GM21529 (cell line): Measurements from ENCODE around the gene FAM9B.
"Not testable (repeated sequence)": the region's sequence is repeated elsewhere in the genome, so short reads cannot be mapped to it uniquely, and the experiment has no call there.

Source experiments
- ATAC-seq: cut with Tn5 transposase; IDR thresholded peaks from one replicate; pipeline ENCODE4 v1.9.1; 2021; ENCODE audit not compliant: unreplicated experiment

FAM9B gene

GRCh38 chrX:9033989-9034388 lies at the start of gene FAM9B:
Gene FAM9B, minus strand, starts transcription at chrX:9034127. Its CDS starts 1,141 bp downstream, at chrX:9032986.
- ATAC-seq, result no peak

GRCh38 chrX:9081271-9081670 lies 47.3 kb upstream of the FAM9B start:
- no peak for ATAC-seq

GRCh38 chrX:9074326-9074725 lies 40.4 kb upstream of the FAM9B start:
- no peak for ATAC-seq

GRCh38 chrX:9072281-9072680 lies 38.4 kb upstream of the FAM9B start:
- no peak for ATAC-seq

- ATAC-seq, result no peak
These were observed 37.2 kb upstream of the FAM9B start for GRCh38 chrX:9071031-9071650.

- no peak for ATAC-seq
These were observed 35.6 kb upstream of the FAM9B start for GRCh38 chrX:9069573-9069972.

- no peak for ATAC-seq
These were observed 30.8 kb upstream of the FAM9B start for GRCh38 chrX:9064694-9065093.

- ATAC-seq, result no peak
These were observed 28.7 kb upstream of the FAM9B start for GRCh38 chrX:9062641-9063040.

- no peak for ATAC-seq
These were observed 21.4 kb upstream of the FAM9B start for GRCh38 chrX:9055354-9055753.

GRCh38 chrX:9052081-9052480 lies 18.2 kb upstream of the FAM9B start:
- no peak for ATAC-seq

- no peak for ATAC-seq
These were observed 16.4 kb upstream of the FAM9B start for GRCh38 chrX:9050331-9050730.

GRCh38 chrX:9048801-9049200 lies 14.9 kb upstream of the FAM9B start:
- no peak for ATAC-seq

GRCh38 chrX:9038244-9038643 lies 4.3 kb upstream of the FAM9B start:
- ATAC-seq, result no peak

- ATAC-seq, result no peak
These were observed 3.4 kb upstream of the FAM9B start for GRCh38 chrX:9037296-9037695.

- ATAC-seq, result no peak
These were observed 341 bp downstream of the FAM9B start for GRCh38 chrX:9033586-9033985.

- no peak for ATAC-seq
These were observed 748 bp downstream of the FAM9B start for GRCh38 chrX:9033179-9033578.

- ATAC-seq, result no peak
These were observed 10.6 kb downstream of the FAM9B start for GRCh38 chrX:9023293-9023692.

- no peak for ATAC-seq
These were observed 14.8 kb downstream of the FAM9B start for GRCh38 chrX:9019151-9019550.

GRCh38 chrX:9018332-9018731 lies 15.6 kb downstream of the FAM9B start:
- not testable (repeated sequence) for ATAC-seq

GRCh38 chrX:9003041-9003440 lies 30.9 kb downstream of the FAM9B start:
- no peak for ATAC-seq

- ATAC-seq, result no peak
These were observed 45.5 kb downstream of the FAM9B start for GRCh38 chrX:8988446-8988845.

- ATAC-seq, result no peak
These were observed 46.2 kb downstream of the FAM9B start for GRCh38 chrX:8987672-8988250.

- ATAC-seq, result no peak
These were observed 49.7 kb downstream of the FAM9B start for GRCh38 chrX:8984231-8984630.
